ENCODE data around the gene VAPB. TPM values are rescaled to one million over a fixed set of nuclear protein-coding genes. Genes with fewer than 3 reads are reported as not detected.

The VAPB gene
- total RNA-seq, 4 donors from 2014 or later = 10.9 to 20.4 (median 17.9) TPM

DNA sequence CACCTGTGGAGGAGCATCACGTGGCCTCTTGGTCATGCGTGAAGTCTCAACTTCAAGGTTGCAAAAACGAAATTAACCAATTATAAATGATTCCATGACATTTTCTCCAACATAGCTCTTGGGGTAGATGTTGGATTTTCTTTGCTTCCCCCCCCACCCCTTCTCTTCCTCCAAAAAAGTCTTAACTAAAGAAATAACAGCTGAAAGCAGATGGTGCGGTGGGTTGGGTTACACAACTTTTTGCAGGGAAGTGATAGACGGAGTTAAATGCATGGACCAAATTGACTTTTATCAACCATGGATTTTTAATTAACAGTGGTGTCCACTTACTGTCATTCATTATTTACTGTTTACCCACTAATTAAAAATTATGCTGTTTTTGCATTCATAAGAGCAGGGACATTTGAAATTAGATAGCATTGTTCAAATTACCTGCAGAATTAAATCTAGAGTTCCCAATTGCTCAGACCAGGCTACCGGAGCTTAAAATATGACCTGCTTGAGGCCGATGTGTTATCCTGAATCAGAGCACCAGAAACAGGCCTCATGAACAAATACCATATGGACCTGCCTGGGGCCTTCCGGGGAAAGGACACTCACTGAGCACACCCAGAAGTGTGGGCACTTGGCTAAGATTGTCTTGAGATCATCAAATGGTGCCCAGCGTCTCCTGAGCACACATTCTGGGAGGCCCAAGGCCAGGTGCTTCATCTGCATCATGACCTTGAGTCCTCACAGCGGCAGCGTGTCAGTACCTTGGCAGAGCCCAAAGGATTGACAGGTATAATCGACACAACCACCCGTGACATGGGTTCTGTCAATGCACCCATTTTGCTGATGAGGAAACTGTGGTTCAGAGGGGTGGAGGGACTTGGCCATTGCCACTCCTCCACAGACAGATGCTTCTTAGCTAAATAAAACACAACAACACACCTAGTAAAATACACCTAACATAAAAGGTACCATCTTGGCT is 84.7 kb downstream of the VAPB start:
- Histone ChIP-seq H3K4me1 (no peaks in the 10 kb centered on the region), H3K36me3 (no peaks in the 10 kb centered on the region), H3K4me3 (no peak overlapping the region), H3K27me3 (no peaks in the 10 kb centered on the region), H3K9me3 (peaks cover 8% of the 10 kb centered on the region), H3K27ac (no peak overlapping the region)
- 93% methylated on average over 13 of the region's 13 CpGs for WGBS
- peak in 1 of 2 donors; percentile 41 for DNase-seq (ENCODE audit: low spot score in 2 of 2)
- TF ChIP-seq EP300 (IDR thresholded peaks at IDR 0.05) = no peak
- no peak for TF ChIP-seq POLR2AphosphoS5 (IDR thresholded peaks at IDR 0.05)
- TF ChIP-seq, protein P1, sequence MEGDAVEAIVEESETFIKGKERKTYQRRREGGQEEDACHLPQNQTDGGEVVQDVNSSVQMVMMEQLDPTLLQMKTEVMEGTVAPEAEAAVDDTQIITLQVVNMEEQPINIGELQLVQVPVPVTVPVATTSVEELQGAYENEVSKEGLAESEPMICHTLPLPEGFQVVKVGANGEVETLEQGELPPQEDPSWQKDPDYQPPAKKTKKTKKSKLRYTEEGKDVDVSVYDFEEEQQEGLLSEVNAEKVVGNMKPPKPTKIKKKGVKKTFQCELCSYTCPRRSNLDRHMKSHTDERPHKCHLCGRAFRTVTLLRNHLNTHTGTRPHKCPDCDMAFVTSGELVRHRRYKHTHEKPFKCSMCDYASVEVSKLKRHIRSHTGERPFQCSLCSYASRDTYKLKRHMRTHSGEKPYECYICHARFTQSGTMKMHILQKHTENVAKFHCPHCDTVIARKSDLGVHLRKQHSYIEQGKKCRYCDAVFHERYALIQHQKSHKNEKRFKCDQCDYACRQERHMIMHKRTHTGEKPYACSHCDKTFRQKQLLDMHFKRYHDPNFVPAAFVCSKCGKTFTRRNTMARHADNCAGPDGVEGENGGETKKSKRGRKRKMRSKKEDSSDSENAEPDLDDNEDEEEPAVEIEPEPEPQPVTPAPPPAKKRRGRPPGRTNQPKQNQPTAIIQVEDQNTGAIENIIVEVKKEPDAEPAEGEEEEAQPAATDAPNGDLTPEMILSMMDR (IDR thresholded peaks at IDR 0.05) = no peak
- no peak for TF ChIP-seq POLR2A (IDR thresholded peaks at IDR 0.05)

DNA sequence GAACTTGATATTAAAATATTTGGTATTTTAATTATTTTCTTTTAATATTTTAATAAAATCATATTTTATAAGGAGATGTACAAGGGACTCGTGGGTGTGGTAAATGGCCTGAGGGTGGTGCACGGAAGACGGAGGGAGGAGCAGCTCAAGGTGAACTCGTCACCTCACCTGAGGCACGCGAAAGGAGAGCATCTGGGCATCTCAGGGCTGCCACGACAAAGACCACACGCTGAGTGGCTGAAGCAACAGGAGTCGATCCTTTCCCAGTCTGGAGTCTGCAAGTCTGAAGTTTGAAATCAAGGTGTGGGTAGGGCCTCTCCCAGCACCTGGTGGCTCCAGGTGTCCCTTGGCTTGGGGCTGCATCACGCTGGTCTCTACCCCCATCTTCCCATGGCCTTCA is 86.4 kb downstream of the VAPB start:
- TF ChIP-seq POLR2AphosphoS5 (IDR thresholded peaks at IDR 0.05) (no peak), POLR2A (IDR thresholded peaks at IDR 0.05) (no peak), EP300 (IDR thresholded peaks at IDR 0.05) (no peak)
- TF ChIP-seq, protein P1 (IDR thresholded peaks at IDR 0.05) = no peak
- DNase-seq (ENCODE audit: low spot score in 2 of 2) = peak in 1 of 2 donors; percentile 64
- H3K4me1 ChIP-seq = no peaks in the 10 kb centered on the region
- H3K36me3 ChIP-seq = no peaks in the 10 kb centered on the region
- H3K9me3 ChIP-seq = peaks cover 8% of the 10 kb centered on the region
- H3K27me3 ChIP-seq = no peaks in the 10 kb centered on the region
- H3K27ac ChIP-seq = no peak overlapping the region
- WGBS = 83% methylated on average over 10 of the region's 10 CpGs
- no peak overlapping the region for H3K4me3 ChIP-seq

DNA sequence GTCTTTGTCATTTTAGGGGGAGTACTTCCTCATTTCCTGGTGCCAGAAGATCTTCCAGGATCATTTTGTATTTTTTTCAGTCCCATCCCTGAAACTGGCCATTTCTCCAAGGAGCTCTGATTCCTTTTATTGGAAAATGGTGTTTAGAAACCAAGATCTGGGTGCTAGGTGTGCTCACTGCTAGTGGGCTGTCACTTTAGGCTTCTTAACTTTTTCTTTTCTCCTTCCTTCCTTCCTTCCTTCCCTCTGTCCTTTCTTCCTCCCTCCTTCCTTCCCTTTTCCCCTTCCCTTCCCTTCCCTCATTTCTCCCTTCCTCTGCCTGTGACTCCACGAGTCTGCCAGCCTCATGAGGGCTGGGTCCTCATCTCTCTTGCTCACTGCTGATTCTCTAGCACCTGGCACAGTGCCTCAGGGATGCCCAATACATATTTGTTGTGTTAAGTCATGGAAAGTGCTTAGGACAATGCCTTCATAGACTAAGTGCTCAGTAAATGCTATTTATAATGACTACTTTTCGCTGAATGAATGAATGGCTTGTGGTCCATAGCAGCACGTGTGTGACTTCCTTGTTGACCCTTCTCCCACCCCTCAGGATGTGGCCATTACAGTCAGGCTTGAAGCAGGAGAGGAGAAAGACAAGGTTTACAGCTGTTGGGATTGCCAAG is 89.2 kb downstream of the VAPB start:
- 75% methylated on average over 3 of the region's 3 CpGs for WGBS
- no peak for DNase-seq (ENCODE audit: low spot score in 2 of 2)
- Histone ChIP-seq H3K4me3 (no peak overlapping the region), H3K36me3 (no peaks in the 10 kb centered on the region), H3K27me3 (no peaks in the 10 kb centered on the region), H3K4me1 (no peaks in the 10 kb centered on the region), H3K27ac (no peak overlapping the region), H3K9me3 (peaks cover 8% of the 10 kb centered on the region)
- no peak for TF ChIP-seq POLR2AphosphoS5 (IDR thresholded peaks at IDR 0.05)
- TF ChIP-seq POLR2A (IDR thresholded peaks at IDR 0.05) = no peak
- TF ChIP-seq EP300 (IDR thresholded peaks at IDR 0.05) = no peak
- TF ChIP-seq, protein P1 (IDR thresholded peaks at IDR 0.05) = no peak

DNA sequence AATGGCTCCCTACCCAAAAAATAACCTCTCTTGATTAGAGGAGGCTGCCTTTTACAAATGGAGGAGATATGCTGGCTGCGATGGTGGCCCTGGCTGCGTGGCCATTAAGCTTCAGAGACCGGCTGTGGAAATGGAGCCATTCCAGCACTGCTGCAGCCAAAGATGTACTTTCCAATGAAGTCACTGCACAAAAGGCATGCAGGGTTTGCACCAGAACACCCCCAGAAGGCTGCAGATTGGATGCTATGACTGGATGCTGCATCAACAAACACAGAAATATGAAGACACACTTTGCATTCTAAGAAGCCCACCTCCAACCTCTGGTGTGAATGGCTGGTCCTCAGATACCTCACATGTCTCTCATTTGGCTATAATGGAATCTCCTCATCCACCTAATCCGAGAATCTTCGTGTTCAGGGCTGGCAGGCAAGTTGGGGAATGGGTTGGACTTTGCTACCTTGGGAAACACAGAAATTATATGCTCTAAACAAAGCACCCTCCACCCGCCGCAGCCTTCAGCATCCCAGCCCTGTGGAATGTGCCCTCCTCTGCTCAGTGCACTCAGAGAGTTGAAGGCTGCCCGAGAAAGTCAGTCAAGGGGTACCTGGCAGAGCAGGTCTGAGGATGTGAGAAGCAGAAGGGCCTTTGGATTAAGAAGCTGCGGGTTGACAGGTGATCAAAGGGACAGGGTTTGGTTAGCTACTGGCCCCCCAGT is 90.9 kb downstream of the VAPB start:
- H3K27me3 ChIP-seq = no peaks in the 10 kb centered on the region
- H3K36me3 ChIP-seq = no peaks in the 10 kb centered on the region
- DNase-seq (ENCODE audit: low spot score in 2 of 2) = peak in 1 of 2 donors; percentile 58
- no peak overlapping the region for H3K27ac ChIP-seq
- no peak overlapping the region for H3K4me3 ChIP-seq
- no peaks in the 10 kb centered on the region for H3K4me1 ChIP-seq
- WGBS = 78% methylated on average over 9 of the region's 9 CpGs
- H3K9me3 ChIP-seq = peaks cover 8% of the 10 kb centered on the region
- TF ChIP-seq, protein P1 (IDR thresholded peaks at IDR 0.05) = no peak
- TF ChIP-seq EP300 (IDR thresholded peaks at IDR 0.05) (no peak), POLR2AphosphoS5 (IDR thresholded peaks at IDR 0.05) (no peak), POLR2A (IDR thresholded peaks at IDR 0.05) (no peak)
